Activated CD4-positive, alpha-beta T cell treated with anti-CD3 and anti-CD28 coated beads, Interleukin-2, amount 50 U/mL, for 24 hours (primary cell): ENCODE measurements around the gene ACAP1.

ENCODE experiments used
- DNase-seq, 2 donors: peaks; one replicate each; pipeline ENCODE4 v3.0.0-alpha.2; 2020; ENCODE audit warnings: low read depth in 1 of 2, low spot score in 1 of 2

Gene ACAP1

GRCh38 chr17:7336240-7337175 is at the start of gene ACAP1:
Gene ACAP1 (plus strand): TSS chr17:7336529. CDS start chr17:7336735, 206 bp downstream.
- peak; percentile 60 to 78 for DNase-seq

- DNase-seq, result no peak
Measured at GRCh38 chr17:7289256-7290032, 46.9 kb upstream of the ACAP1 start.

GRCh38 chr17:7290166-7290565 is 46.2 kb upstream of the ACAP1 start:
- no peak for DNase-seq

- DNase-seq, result no peak
Measured at GRCh38 chr17:7290685-7291084, 45.6 kb upstream of the ACAP1 start.

GRCh38 chr17:7292194-7292593 is 44.1 kb upstream of the ACAP1 start:
- DNase-seq, result no peak

- DNase-seq, result no peak
Measured at GRCh38 chr17:7292729-7293128, 43.6 kb upstream of the ACAP1 start.

- no peak for DNase-seq
Measured at GRCh38 chr17:7293159-7293558, 43.2 kb upstream of the ACAP1 start.

- DNase-seq, result no peak
Measured at GRCh38 chr17:7293816-7294613, 42.3 kb upstream of the ACAP1 start.

- DNase-seq, result peak; percentile 38 to 43
Measured at GRCh38 chr17:7294614-7295153, 41.6 kb upstream of the ACAP1 start, which contains the start of gene YBX2. Gene YBX2 (minus strand): TSS chr17:7294639. CDS start chr17:7294500, 139 bp downstream.

- DNase-seq, result no peak
Measured at GRCh38 chr17:7295230-7296180, 40.8 kb upstream of the ACAP1 start.

GRCh38 chr17:7296189-7296861 is 40.0 kb upstream of the ACAP1 start:
- no peak for DNase-seq

GRCh38 chr17:7304179-7304578 is 32.1 kb upstream of the ACAP1 start:
- DNase-seq, result no peak

GRCh38 chr17:7306911-7307685 is 29.2 kb upstream of the ACAP1 start, which contains the start of gene EIF5A:
Gene EIF5A (plus strand): TSS chr17:7307628. CDS start chr17:7309636, 2,008 bp downstream.
- DNase-seq, result peak; percentile 100

- DNase-seq, result peak in 1 of 2 donors; percentile 30
Measured at GRCh38 chr17:7307686-7308624, 28.4 kb upstream of the ACAP1 start.

GRCh38 chr17:7308625-7309433 is 27.5 kb upstream of the ACAP1 start:
- peak; percentile 74 to 82 for DNase-seq

- no peak for DNase-seq
Measured at GRCh38 chr17:7309628-7310027, 26.7 kb upstream of the ACAP1 start.
